GM12874 (cell line): ENCODE measurements around the gene MRPS7.

ENCODE experiments used
- CTCF ChIP-seq: IDR thresholded peaks from 2 replicates; pipeline ENCODE4 v1.5.1; 2011; ENCODE audit warnings: low read depth, mild to moderate bottlenecking, control low read depth, low read length, moderate library complexity; ENCODE audit not compliant: insufficient read depth

MRPS7 gene

GRCh38 chr17:75261336-75262111 lies at the start of gene MRPS7, which contains the start of gene GGA3:
Gene MRPS7, plus strand, starts transcription at chr17:75261879. Its CDS starts 22 bp downstream, at chr17:75261901.
Gene GGA3, minus strand, starts transcription at chr17:75261606. Its CDS starts 19 bp downstream, at chr17:75261587.
- no peak for TF ChIP-seq CTCF

- TF ChIP-seq CTCF = no peak
Observed at GRCh38 chr17:75218131-75218530, 43.5 kb upstream of the MRPS7 start.

GRCh38 chr17:75219815-75220214 lies 41.9 kb upstream of the MRPS7 start:
- TF ChIP-seq CTCF = no peak

GRCh38 chr17:75225016-75225415 lies 36.7 kb upstream of the MRPS7 start:
- no peak for TF ChIP-seq CTCF

- TF ChIP-seq CTCF = no peak
Observed at GRCh38 chr17:75227729-75228128, 34.0 kb upstream of the MRPS7 start.

GRCh38 chr17:75228305-75228704 lies 33.4 kb upstream of the MRPS7 start:
- TF ChIP-seq CTCF = no peak

GRCh38 chr17:75228847-75229246 lies 32.8 kb upstream of the MRPS7 start:
- no peak for TF ChIP-seq CTCF
